Stimulated activated CD4-positive, alpha-beta T cell treated with anti-CD3 and anti-CD28 coated beads, TNF-alpha, amount 100 ng/mL, for 24 hours (primary cell): Measurements from ENCODE around the gene CADM1.

Experiments
- DNase-seq, 3 experiments: peaks; one replicate each; pipeline ENCODE4 v3.0.0-alpha.2; 2020; ENCODE audit warnings: low read depth in 3 of 3

CADM1 gene

DNA sequence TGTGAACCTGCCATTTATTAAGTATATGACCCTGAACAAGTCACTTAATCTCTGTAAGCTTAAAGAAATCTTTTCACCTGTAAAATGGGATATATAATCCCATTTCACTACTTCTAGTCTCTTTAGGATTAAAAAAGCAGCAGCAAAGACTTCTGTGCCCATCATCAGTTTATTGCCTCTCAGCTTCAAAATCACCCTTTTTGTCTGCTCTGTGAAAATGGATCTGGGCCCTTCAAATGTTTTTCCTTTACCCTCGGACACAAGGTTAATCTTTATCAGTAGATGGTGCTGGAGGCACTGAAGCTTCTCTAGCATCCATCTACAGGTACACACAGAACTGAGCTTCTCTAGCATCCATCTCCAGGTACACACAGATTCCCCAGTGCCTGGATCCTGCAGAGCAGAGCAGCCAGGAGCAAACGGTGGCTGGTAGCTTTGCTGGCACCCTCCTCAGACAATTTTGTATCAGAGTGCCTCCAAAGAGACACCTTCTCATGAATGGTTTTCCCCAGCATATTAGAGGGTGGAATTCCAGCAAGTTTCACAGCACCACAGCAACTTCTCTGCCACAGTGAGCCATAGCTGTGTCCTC lies 56.8 kb downstream of the CADM1 start:
- no peak for DNase-seq

DNA sequence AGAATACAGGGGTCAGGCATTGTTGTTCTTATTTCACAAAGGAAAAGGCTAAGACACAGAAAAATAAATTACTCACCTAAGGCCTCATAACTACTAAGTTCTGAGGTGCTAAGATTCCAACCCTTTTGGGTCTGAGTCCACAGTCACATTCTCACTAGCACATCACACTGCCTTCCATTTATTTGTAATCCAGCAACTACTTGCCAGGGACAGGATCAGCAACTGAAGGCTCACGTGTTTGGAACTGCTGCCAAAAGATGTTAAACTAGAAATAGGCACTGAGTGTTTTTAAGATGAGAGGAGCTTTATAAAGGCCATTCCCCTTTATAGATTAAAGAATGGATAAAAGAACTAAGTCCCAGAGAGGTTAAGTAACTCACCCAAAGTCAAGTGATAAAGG lies 58.0 kb downstream of the CADM1 start:
- no peak for DNase-seq

DNA sequence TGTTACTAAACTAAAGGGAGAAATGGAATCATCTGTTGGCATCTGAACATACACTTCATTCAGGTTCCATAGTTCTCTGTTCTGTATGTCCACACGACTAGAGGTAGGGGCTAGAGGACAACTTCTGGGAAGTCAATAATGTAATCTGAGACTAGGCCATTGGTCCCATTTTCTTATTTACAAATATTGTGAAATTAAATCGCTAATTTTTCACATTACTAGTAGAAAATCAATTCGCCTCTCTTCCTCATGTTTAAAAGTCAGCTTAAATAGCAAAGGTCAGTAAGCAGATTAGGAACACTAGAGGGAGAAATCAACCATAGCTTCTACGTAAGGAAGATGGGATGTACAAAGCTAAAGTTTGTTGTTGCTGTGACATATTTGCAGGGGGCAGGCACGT lies 59.7 kb downstream of the CADM1 start:
- DNase-seq, result no peak

DNA sequence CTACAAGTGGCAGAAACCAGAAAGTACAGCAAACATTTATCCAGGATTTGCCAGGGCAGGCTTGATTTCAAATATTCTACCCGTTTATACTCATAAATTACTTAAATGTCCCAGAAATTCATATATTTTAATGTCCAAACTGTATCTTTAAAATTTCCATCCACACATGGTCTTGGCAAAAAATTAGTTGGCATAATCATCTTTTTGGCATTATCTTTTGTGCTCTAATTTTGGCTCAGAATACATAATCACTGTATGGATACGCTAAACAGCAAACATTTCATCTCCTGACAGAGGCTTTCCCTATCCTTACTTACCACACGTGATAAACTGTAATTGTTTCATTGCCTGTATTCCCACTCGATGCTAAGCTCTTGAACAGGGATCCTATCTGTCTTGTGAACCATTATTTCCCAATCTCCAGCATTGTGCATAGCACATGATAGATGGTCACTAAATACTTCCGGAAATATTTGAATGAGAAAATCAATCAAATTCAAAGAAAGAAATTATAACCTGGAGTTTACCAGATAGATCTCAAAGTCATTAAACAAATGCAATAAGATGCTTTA lies 64.2 kb downstream of the CADM1 start:
- no peak for DNase-seq

GRCh38 chr11:115439385-115439784 lies 64.8 kb downstream of the CADM1 start:
- no peak for DNase-seq

GRCh38 chr11:115437902-115438575 lies 66.2 kb downstream of the CADM1 start:
- no peak for DNase-seq

- DNase-seq, result no peak
These were observed 73.9 kb downstream of the CADM1 start for GRCh38 chr11:115430345-115430744.

DNA sequence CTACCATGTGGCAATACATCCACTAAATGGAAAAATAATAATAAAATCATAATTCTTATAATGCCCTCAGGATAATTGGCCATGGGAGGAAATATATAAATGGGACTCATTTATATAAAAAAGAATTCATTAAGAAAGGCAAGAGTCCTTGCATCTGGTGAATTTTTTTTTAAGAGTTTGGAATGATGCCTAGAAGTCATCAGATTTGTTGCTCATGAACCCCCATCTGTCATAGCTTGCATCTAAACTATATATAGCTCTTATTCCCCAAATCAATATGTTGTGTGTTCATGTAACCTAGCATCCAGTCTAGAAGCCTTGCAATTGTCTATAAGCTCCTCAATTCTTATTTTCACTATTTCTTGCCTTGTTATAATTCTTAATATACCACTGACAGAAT lies 75.9 kb downstream of the CADM1 start:
- DNase-seq, result no peak

DNA sequence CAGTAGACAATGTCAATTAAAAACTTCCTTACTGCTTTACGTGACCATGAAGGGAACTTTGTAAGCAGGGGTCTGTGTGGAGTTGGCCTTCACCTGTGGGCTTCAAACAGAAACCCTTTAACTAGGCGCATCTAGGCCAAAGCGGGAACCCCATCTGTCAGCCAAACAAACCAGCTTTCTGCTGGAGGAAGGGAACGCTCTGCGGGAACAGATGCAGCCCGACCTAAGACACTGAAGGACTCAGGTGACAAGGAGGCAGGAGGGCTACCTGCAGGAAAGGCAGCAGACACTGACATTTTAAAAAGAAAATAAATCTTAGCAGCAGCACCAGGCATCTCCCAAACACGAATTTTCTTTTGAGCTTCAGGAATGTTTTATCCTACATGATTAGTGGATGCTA lies 78.4 kb downstream of the CADM1 start:
- no peak for DNase-seq

DNA sequence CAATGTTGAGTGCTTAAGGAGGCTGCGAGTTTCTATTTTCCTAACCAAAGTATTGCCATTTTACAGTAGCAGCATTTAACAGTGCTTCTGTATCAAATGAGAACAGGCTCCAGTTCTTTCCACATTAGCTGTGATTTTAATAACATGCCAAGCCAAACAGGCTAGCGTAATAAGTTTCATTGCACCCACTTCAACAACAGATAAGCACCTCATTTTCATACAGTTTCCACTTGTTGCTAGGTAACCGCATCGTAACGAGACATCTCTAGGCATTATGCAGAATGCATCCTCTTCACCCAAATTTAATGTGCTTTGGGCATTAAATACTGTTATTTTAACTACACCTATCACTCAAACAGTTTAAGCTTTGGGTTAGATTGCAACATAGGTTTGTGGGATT lies 79.0 kb downstream of the CADM1 start:
- DNase-seq, result no peak

GRCh38 chr11:115423728-115424459 lies 80.3 kb downstream of the CADM1 start:
- no peak for DNase-seq

GRCh38 chr11:115421992-115422689 lies 82.1 kb downstream of the CADM1 start:
- DNase-seq, result no peak

DNA sequence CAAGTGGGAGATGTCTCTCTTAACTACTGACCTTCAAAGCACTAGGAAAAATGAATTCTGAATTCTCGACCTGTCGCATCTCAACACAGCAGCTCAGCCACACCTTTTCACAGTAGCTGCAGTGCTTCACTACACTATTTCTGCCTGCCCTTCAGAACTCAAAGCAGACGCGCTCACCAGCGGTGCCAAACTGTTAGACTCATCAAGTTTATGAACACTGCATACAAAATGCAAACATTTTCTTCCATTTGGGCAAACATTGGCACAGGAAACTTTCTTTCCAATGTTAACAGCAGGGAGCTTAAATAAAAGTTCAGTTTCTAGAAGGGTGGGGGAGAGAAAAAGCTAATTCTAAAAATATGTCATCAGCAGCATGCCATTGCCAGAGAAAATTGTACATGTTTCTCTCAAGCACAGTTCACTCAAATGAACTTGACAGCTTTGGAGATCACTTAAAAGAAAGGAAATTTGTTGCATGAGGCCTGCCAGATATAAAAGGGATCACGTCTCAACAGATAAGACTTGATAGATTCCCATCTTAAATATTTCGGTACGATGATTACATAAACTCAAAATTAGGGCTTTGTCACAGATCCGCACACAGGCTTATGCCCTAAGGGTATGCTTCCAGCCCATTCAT lies 82.7 kb downstream of the CADM1 start:
- no peak for DNase-seq

DNA sequence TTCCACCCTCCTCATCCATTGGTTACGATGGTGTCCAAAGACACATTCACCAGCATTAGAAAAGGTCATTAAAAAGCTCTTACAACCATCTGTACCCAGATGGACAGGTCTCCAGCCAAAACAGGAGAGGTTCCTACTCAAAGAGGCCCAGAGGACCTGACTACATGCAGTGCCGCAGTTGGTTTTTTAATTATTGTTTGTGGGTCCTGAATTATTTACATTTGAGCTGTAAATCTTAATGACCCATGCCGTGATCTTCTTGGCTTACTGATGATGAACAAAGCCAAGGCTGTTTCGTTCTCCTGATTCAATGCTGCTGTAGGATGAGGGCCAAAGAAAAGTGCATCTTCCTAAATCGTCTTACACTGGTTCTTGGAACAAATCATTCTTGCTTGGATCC lies 83.7 kb downstream of the CADM1 start:
- no peak for DNase-seq

DNA sequence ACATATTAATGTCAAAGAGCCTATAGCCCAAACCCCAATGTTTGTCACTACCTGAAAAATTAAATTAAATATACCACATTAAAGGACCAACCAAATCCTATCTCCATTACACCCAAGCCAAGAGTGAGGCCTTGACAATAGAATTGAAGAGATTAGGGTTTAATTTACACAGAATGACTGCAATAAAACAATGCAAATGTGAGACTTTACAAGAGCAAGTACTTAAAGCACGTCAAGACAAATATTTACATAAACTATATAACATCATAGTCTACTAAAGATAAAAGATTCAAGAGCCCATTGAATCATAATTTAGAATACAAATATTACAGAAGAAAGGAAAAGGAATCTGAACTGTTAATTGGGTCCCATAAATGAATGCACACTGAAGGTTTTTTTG lies 85.6 kb downstream of the CADM1 start:
- no peak for DNase-seq

- DNase-seq, result no peak
These were observed 86.1 kb downstream of the CADM1 start for GRCh38 chr11:115418081-115418480.

- DNase-seq, result no peak
These were observed 93.1 kb downstream of the CADM1 start for GRCh38 chr11:115411120-115411519.

DNA sequence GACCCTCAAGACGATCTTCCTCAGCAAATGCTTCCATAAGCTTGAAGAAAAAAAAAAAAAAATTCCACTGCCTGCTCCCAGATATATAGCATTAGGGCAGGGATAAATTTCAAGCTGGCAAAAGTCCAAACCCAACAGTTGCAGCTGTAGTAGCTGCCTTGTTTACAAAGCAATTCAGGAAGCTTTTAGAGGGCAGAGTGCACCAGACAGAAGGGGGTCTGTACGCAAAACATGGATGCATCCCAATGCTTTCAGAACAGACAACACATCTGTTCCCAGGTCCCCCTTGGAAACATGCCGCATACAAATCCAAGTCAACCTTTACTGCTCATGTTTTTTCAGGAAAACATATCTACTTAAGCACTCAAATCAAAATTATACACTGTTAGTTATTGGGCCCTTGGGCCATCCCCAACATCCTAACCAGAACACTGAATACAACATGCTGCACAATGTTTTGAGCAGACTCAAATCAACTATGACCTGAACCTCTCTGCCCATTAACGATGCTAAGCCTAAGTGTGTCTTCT lies 94.5 kb downstream of the CADM1 start:
- DNase-seq, result no peak

GRCh38 chr11:115409116-115409670 lies 95.0 kb downstream of the CADM1 start:
- DNase-seq, result no peak

- no peak for DNase-seq
These were observed 95.9 kb downstream of the CADM1 start for GRCh38 chr11:115408036-115408921.
